Gastroesophageal sphincter (tissue), 4 donors: ENCODE data around the gene DSG1. TPM values are rescaled to one million over a fixed set of nuclear protein-coding genes. Genes with fewer than 3 reads are reported as not detected.

Experiments used
- ATAC-seq: fragments of 150-250 bp; one replicate; pipeline ENCODE4 v1.9.1; 2016; ENCODE audit warnings: mild to moderate bottlenecking, moderate library complexity
- H3K27ac ChIP-seq, 4 donors: fragments of 200-600 bp; sonication (generic) in 3 of 4; 1 replicate in 3 of 4; 2 replicates in 1 of 4; pipeline ENCODE4 v1.5.1; 2016 to 2019
- H3K27me3 ChIP-seq: fragments of 200-600 bp; sonication (generic); one replicate; pipeline ENCODE4 v1.5.1; 2019
- H3K36me3 ChIP-seq, 2 donors: fragments of 200-600 bp; sonication (generic); one replicate each; pipeline ENCODE4 v1.5.1; 2019; ENCODE audit warnings: control low read depth in 1 of 2
- H3K4me1 ChIP-seq, 3 donors: fragments of 200-600 bp; sonication (generic); 1 replicate in 2 of 3; 2 replicates in 1 of 3; pipeline ENCODE4 v1.5.1; 2016 to 2019; ENCODE audit warnings: control low read depth in 2 of 3
- H3K4me3 ChIP-seq, 2 donors: fragments of 200-600 bp; sonication (generic); one replicate each; pipeline ENCODE4 v1.5.1; 2019; ENCODE audit warnings: mild to moderate bottlenecking in 1 of 2, moderate library complexity in 1 of 2
- H3K9me3 ChIP-seq, 3 donors: fragments of 200-600 bp; sonication (generic); one replicate each; pipeline ENCODE4 v1.5.1; 2017 to 2019; ENCODE audit warnings: control low read depth in 2 of 3
- EP300 ChIP-seq: sonication (generic); formaldehyde crosslinking; IDR thresholded peaks from one replicate; pipeline ENCODE4 v1.6.1; 2017; ENCODE audit warnings: antibody characterized with exemption, mild to moderate bottlenecking
- POLR2A ChIP-seq, 2 donors: fragments of 450-650 bp; IDR thresholded peaks; one replicate each; pipeline ENCODE4 v1.6.1; 2017; ENCODE audit warnings: antibody characterized with exemption in 2 of 2, mild to moderate bottlenecking in 2 of 2, moderate library complexity in 1 of 2
- POLR2AphosphoS5 ChIP-seq: sonication (generic); formaldehyde crosslinking; IDR thresholded peaks from one replicate; pipeline ENCODE4 v1.6.1; 2017; ENCODE audit warnings: antibody characterized with exemption
- WGBS, 2 donors: methylation state at CpG; one replicate each; pipeline ENCODE4 v1.1.5; 2018; ENCODE audit warnings: low coverage in 1 of 2; 5-methylcytosine and 5-hydroxymethylcytosine counted together
- total RNA-seq, 4 donors: library from RNA; depleted of rRNA; stranded (reverse); fragments of >200 nt; gene quantifications; one replicate each; pipeline ENCODE4 v1.1.0, GENCODE V29; 2016
- TF ChIP-seq, protein P1 (sequence below), 4 experiments: fragments of 200-600 bp in 2 of 4; fragments of 450-650 bp in 2 of 4; sonication (generic) in 1 of 4; IDR thresholded peaks; one replicate each; pipeline ENCODE4 v1.5.1; 2017 to 2019; ENCODE audit warnings: antibody characterized with exemption in 4 of 4, mild to moderate bottlenecking in 2 of 4, moderate library complexity in 2 of 4

The DSG1 gene
- total RNA-seq, 4 donors from 2014 or later, result 0.20 to 0.31 TPM; not detected in 2

DNA sequence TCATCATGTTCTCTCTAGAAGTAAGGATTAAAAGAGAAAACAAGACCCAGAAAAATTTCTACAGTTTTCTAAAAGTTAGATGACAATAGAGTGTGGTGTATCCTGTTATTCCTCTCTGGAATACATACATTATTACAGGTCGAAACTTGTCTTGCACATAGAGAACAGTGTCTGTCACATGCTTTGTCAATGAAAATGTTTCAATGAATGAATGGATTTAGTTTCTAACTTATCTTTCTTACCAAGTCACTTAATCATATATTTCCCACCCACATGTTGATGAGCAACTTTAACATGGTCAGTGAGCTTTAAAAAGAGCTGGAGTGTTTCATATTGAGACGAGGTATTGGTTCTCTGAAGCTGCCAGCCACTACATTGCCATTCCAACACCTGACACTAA lies 63.0 kb downstream of the DSG1 start:
- H3K27me3 ChIP-seq, result no peaks in the 10 kb centered on the region
- no peak overlapping the region for H3K27ac ChIP-seq
- H3K4me1 ChIP-seq, result no peaks in the 10 kb centered on the region
- no peak overlapping the region for H3K4me3 ChIP-seq
- ATAC-seq, result no peak
- WGBS, 2 donors, result 83 to 95% methylated on average over 2 of the region's 2 CpGs
- no peaks in the 10 kb centered on the region for H3K36me3 ChIP-seq
- TF ChIP-seq POLR2AphosphoS5 (no peak), POLR2A (IDR thresholded peaks at IDR 0.05) (no peak), EP300 (no peak)
- TF ChIP-seq, protein P1, sequence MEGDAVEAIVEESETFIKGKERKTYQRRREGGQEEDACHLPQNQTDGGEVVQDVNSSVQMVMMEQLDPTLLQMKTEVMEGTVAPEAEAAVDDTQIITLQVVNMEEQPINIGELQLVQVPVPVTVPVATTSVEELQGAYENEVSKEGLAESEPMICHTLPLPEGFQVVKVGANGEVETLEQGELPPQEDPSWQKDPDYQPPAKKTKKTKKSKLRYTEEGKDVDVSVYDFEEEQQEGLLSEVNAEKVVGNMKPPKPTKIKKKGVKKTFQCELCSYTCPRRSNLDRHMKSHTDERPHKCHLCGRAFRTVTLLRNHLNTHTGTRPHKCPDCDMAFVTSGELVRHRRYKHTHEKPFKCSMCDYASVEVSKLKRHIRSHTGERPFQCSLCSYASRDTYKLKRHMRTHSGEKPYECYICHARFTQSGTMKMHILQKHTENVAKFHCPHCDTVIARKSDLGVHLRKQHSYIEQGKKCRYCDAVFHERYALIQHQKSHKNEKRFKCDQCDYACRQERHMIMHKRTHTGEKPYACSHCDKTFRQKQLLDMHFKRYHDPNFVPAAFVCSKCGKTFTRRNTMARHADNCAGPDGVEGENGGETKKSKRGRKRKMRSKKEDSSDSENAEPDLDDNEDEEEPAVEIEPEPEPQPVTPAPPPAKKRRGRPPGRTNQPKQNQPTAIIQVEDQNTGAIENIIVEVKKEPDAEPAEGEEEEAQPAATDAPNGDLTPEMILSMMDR (IDR thresholded peaks at IDR 0.05), result no peak
- no peaks in the 10 kb centered on the region for H3K9me3 ChIP-seq

DNA sequence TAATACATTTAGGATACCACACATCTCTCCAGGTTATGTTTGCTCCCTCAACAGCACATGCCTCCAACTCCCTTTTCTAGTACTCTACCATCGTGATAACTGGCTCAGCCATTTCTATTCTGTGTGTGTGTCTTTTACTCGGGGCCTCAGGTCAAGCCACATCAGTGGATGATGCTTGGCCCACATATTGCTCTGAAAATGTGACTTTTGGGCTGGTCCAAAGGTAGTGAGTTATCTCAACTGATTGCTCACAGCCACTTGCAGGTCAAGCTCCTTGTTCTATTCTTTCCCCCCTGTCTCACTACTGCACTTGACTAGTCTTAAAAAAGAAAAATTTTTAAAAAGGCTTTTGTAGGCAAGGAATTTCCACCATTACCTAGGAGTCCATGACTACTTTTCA lies 64.1 kb downstream of the DSG1 start:
- H3K4me3 ChIP-seq, result no peak overlapping the region
- TF ChIP-seq EP300 (no peak), POLR2AphosphoS5 (no peak), POLR2A (IDR thresholded peaks at IDR 0.05) (no peak)
- TF ChIP-seq, protein P1 (IDR thresholded peaks at IDR 0.05), result no peak
- no peaks in the 10 kb centered on the region for H3K4me1 ChIP-seq
- no peaks in the 10 kb centered on the region for H3K27me3 ChIP-seq
- WGBS, 2 donors, result 83 to 100% methylated on average over 1 to 2 of the region's 2 CpGs
- no peaks in the 10 kb centered on the region for H3K36me3 ChIP-seq
- H3K9me3 ChIP-seq, result no peaks in the 10 kb centered on the region
- ATAC-seq, result no peak
- no peak overlapping the region for H3K27ac ChIP-seq

DNA sequence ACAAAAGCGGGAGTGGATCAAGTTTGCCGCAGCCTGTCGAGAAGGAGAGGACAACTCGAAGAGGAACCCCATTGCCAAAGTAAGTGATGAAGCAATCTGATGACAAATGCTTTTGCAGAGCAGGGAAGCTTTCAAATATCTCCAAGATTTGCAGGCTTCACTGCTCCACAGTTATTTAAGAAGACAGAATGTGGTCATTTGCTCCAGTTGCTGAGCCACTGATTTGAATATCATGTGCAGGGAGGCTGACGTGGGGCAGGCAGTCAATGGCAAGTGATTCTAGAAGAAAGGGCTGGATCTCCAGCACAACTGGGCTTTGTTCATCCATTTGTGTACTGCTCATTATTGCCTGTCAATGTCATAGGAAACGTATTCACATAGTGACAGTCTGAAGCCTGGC lies 68.8 kb downstream of the DSG1 start:
- no peaks in the 10 kb centered on the region for H3K4me1 ChIP-seq
- TF ChIP-seq POLR2AphosphoS5, result no peak
- TF ChIP-seq, protein P1 (IDR thresholded peaks at IDR 0.05), result no peak
- TF ChIP-seq EP300, result no peak
- no peak for TF ChIP-seq POLR2A (IDR thresholded peaks at IDR 0.05)
- no peaks in the 10 kb centered on the region for H3K36me3 ChIP-seq
- no peak overlapping the region for H3K4me3 ChIP-seq
- WGBS, 2 donors, result 70 to 88% methylated on average over 3 to 6 of the region's 6 CpGs
- ATAC-seq, result no peak
- no peak overlapping the region for H3K27ac ChIP-seq
- H3K9me3 ChIP-seq, result no peaks in the 10 kb centered on the region
- no peaks in the 10 kb centered on the region for H3K27me3 ChIP-seq

DNA sequence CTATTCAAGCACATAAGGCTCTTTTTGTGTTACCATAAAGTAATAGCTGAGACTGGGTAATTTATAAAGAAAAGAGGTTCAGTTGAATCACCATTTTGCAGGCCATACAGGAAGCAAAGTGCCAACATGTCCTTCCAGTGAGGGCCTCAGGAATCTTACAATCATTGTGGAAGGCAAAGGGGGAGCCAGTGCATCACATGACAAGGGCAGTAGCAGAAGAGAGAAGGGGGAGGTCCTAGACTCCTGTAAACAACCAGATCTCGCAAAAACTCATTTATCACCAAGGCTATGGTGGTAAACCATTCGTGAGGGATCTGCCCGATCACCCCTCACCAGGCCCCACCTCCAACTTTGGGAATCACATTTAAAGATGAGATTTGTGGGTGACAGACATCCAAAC lies 75.3 kb downstream of the DSG1 start:
- Histone ChIP-seq H3K9me3 (no peaks in the 10 kb centered on the region), H3K36me3 (no peaks in the 10 kb centered on the region), H3K27ac (no peak overlapping the region), H3K4me3 (no peak overlapping the region), H3K27me3 (no peaks in the 10 kb centered on the region), H3K4me1 (no peaks in the 10 kb centered on the region)
- no peak for ATAC-seq
- TF ChIP-seq EP300 (no peak), POLR2AphosphoS5 (no peak), POLR2A (IDR thresholded peaks at IDR 0.05) (no peak)
- WGBS, 2 donors, result 65 to 72% methylated on average over 2 to 3 of the region's 3 CpGs

DNA sequence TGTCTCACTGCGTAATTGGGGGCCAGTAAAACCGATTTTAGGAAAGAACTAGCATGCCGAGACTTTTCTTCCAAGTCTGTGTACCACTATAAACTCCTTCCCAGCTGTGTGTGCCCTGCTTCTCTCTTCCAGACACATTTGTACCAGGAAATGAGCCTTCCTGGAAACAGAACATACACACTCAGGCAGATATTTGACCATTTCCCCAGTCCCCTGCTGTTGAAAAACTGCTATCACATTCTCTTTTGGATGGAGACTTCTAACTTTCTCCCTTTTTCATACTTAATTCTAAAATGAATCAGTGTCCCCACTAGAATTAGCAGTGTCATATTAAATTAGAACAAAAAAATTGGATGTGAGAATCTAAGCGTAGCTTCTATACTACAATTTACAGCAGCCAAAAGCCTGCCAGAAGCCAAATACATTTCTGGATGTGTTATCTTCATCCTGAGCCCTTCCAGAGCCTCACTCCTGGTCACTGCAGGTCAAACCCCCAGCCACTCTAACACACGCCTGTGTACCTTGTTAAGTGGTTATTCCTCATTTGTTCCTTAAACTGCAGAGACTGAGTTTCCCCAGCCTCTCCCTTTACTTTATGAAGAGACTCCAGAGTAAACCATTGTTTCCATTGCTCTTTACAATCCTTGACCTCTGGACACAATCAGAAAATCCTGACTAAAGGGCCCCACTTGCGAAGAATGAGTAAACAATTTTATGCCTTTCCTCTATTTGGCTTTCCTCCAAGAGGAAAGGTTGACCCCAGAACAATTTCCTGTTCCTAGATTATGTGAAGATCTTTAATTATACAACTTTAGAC lies 79.0 kb downstream of the DSG1 start:
- Histone ChIP-seq H3K27ac (no peak overlapping the region), H3K27me3 (no peaks in the 10 kb centered on the region), H3K4me1 (no peaks in the 10 kb centered on the region), H3K9me3 (no peaks in the 10 kb centered on the region), H3K36me3 (no peaks in the 10 kb centered on the region), H3K4me3 (no peak overlapping the region)
- 66 to 67% methylated on average over 3 to 6 of the region's 6 CpGs for WGBS, 2 donors
- TF ChIP-seq POLR2A (IDR thresholded peaks at IDR 0.05), result no peak
- no peak for TF ChIP-seq POLR2AphosphoS5
- TF ChIP-seq, protein P1 (IDR thresholded peaks at IDR 0.05), result no peak
- TF ChIP-seq EP300, result no peak
- no peak for ATAC-seq
